Nephron (organoid): ENCODE results near the gene ZNF618.
"Not testable (repeated sequence)": the region's sequence is repeated elsewhere in the genome, so short reads cannot be mapped to it uniquely, and the experiment has no call there.

Source experiments
- H3K27ac Mint-ChIP-seq, 3 experiments: 2 replicates each; pipeline ENCODE4 v1.8.0; 2020; ENCODE audit warnings: mixed read lengths in 3 of 3, mild to moderate bottlenecking in 2 of 3, moderate library complexity in 1 of 3
- H3K27me3 Mint-ChIP-seq: 2 replicates; pipeline ENCODE4 v1.8.0; 2021; ENCODE audit warnings: low read depth, mild to moderate bottlenecking, moderate library complexity, mixed read lengths
- H3K36me3 Mint-ChIP-seq: 2 replicates; pipeline ENCODE4 v1.8.0; 2020; ENCODE audit warnings: low read depth, mixed read lengths
- H3K4me1 Mint-ChIP-seq: 2 replicates; pipeline ENCODE4 v1.8.0; 2020; ENCODE audit warnings: mixed read lengths
- H3K4me3 Mint-ChIP-seq, 3 experiments: 2 replicates each; pipeline ENCODE4 v1.8.0; 2020; ENCODE audit warnings: mild to moderate bottlenecking in 3 of 3, mixed read lengths in 3 of 3, moderate library complexity in 2 of 3
- H3K9me3 Mint-ChIP-seq: 2 replicates; pipeline ENCODE4 v1.8.0; 2020; ENCODE audit warnings: mixed read lengths
- CTCF ChIP-seq, 3 experiments: fragments of 200-600 bp; sonication (generic); IDR thresholded peaks; one replicate each; pipeline ENCODE4 v1.5.0; 2021; ENCODE audit warnings: antibody characterized with exemption in 3 of 3; ENCODE audit not compliant: unreplicated experiment in 3 of 3

The ZNF618 gene

GRCh38 chr9:113995401-113995800, 119.3 kb downstream of the ZNF618 start:
- Mint-ChIP-seq H3K4me1 (peaks cover 76% of the 10 kb centered on the region), H3K27ac (peak overlapping the region in 2 of 3 experiments; percentile 1 to 12), H3K27me3 (no peaks in the 10 kb centered on the region), H3K9me3 (no peaks in the 10 kb centered on the region), H3K4me3 (no peak overlapping the region), H3K36me3 (peaks cover 40% of the 10 kb centered on the region)
- TF ChIP-seq CTCF (IDR thresholded peaks at IDR 0.05; ENCODE audit: unreplicated experiment in 3 of 3): no peak

GRCh38 chr9:113995963-113996362, 119.9 kb downstream of the ZNF618 start:
- no peaks in the 10 kb centered on the region for H3K27me3 Mint-ChIP-seq
- no peak overlapping the region for H3K4me3 Mint-ChIP-seq
- peak overlapping the region in 2 of 3 experiments; percentile 12 to 28 for H3K27ac Mint-ChIP-seq
- peaks cover 39% of the 10 kb centered on the region for H3K36me3 Mint-ChIP-seq
- peaks cover 74% of the 10 kb centered on the region for H3K4me1 Mint-ChIP-seq
- TF ChIP-seq CTCF (IDR thresholded peaks at IDR 0.05; ENCODE audit: unreplicated experiment in 3 of 3): no peak
- H3K9me3 Mint-ChIP-seq: no peaks in the 10 kb centered on the region

GRCh38 chr9:113996531-113997001, 120.5 kb downstream of the ZNF618 start:
- no peak overlapping the region for H3K4me3 Mint-ChIP-seq
- H3K27me3 Mint-ChIP-seq: no peaks in the 10 kb centered on the region
- H3K27ac Mint-ChIP-seq: peak overlapping the region in 2 of 3 experiments; percentile 12 to 28
- H3K4me1 Mint-ChIP-seq: peaks cover 68% of the 10 kb centered on the region
- peaks cover 35% of the 10 kb centered on the region for H3K36me3 Mint-ChIP-seq
- TF ChIP-seq CTCF (IDR thresholded peaks at IDR 0.05; ENCODE audit: unreplicated experiment in 3 of 3): no peak
- no peaks in the 10 kb centered on the region for H3K9me3 Mint-ChIP-seq

- H3K27me3 Mint-ChIP-seq, H3K27ac Mint-ChIP-seq, H3K4me3 Mint-ChIP-seq, H3K9me3 Mint-ChIP-seq: not testable (repeated sequence)
- Mint-ChIP-seq H3K36me3 (peaks cover 35% of the 10 kb centered on the region), H3K4me1 (peaks cover 63% of the 10 kb centered on the region)
Observed at GRCh38 chr9:113997064-113997463, 121.0 kb downstream of the ZNF618 start.

- no peaks in the 10 kb centered on the region for H3K27me3 Mint-ChIP-seq
- no peak overlapping the region for H3K4me3 Mint-ChIP-seq
- no peaks in the 10 kb centered on the region for H3K9me3 Mint-ChIP-seq
- H3K4me1 Mint-ChIP-seq: peaks cover 62% of the 10 kb centered on the region
- peaks cover 40% of the 10 kb centered on the region for H3K36me3 Mint-ChIP-seq
- TF ChIP-seq CTCF (IDR thresholded peaks at IDR 0.05; ENCODE audit: unreplicated experiment in 3 of 3): no peak
- H3K27ac Mint-ChIP-seq: no peak overlapping the region
Observed at GRCh38 chr9:113997610-113998009, 121.5 kb downstream of the ZNF618 start.

- H3K27ac Mint-ChIP-seq: no peak overlapping the region
- H3K4me3 Mint-ChIP-seq: no peak overlapping the region
- no peak for TF ChIP-seq CTCF (IDR thresholded peaks at IDR 0.05; ENCODE audit: unreplicated experiment in 3 of 3)
- peaks cover 38% of the 10 kb centered on the region for H3K36me3 Mint-ChIP-seq
- H3K27me3 Mint-ChIP-seq: no peaks in the 10 kb centered on the region
- H3K9me3 Mint-ChIP-seq: no peaks in the 10 kb centered on the region
- H3K4me1 Mint-ChIP-seq: peaks cover 57% of the 10 kb centered on the region
Observed at GRCh38 chr9:113998114-113998513, 122.0 kb downstream of the ZNF618 start.
